DMS53 treated with DMSO at 0.1 percent for 48 hours (cell line): ENCODE results near the gene ITGB1BP1.
"Not testable (repeated sequence)": the region's sequence is repeated elsewhere in the genome, so short reads cannot be mapped to it uniquely, and the experiment has no call there.

ENCODE experiments used
- DNase-seq: peaks from one replicate; lab custom pipeline; 2025; ENCODE audit not compliant: unreplicated experiment; lab: John Stamatoyannopoulos, UW

ITGB1BP1 gene

DNA sequence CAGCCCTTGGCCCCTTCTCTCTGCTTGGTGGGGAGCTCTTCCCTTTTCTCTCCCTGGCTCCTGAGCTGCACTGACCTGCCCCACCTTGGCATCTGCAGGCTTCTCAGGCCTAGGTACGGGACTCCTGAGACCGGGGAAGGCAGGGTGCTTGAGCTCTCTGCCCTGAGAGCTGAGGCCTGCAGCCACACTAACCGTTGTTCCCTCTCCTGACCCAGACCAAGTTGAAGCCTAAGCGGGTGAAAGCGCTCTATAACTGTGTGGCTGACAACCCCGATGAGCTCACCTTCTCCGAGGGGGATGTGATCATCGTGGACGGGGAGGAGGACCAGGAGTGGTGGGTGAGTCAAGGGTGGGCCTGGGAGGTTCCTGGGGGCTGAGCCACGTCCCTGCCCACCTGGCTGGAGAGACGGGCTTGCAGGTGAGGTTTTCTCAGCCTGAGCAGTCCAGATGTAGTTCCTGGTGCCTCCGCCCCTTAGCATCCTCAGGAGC lies 22.2 kb downstream of the ITGB1BP1 start:
- DNase-seq = no peak

DNA sequence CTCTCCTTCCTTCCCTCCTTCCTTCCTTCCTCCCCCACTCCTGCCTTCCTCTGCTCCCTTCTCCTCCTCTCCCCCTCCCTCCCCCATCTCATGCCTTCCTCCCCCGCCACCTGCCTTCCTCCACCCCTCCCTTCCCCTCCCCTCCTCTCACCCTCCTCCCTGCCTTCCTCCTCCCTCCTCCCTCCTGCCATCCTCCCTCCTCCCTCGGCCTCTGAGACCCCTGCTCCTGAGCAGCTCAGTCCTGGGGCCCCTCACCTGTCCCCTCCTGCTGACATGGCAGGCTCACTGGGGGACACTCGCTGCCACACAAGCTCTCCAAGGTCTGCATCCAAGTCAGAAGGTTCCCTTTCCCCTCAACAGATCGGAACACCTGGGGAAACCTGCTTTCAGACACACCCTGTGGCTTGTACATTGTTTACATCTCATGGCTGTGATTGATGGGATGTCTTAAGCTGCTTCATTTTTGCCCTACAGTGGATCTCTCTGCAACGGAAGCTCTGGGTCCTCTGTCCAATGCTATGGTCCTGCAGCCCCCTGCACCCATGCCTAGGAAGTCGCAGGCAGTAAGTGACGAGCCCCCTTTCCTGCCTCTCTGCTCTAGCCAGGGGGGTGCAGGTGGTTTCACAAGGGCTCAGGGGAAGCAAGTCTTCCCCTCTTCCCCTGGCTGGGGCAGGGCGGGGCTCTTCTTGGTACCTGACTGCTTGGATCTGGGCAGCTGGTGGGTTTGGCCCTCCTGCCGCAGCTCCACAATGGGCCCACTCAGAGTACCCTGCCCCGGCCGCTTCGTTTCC lies 22.9 kb downstream of the ITGB1BP1 start:
- DNase-seq = no peak

DNA sequence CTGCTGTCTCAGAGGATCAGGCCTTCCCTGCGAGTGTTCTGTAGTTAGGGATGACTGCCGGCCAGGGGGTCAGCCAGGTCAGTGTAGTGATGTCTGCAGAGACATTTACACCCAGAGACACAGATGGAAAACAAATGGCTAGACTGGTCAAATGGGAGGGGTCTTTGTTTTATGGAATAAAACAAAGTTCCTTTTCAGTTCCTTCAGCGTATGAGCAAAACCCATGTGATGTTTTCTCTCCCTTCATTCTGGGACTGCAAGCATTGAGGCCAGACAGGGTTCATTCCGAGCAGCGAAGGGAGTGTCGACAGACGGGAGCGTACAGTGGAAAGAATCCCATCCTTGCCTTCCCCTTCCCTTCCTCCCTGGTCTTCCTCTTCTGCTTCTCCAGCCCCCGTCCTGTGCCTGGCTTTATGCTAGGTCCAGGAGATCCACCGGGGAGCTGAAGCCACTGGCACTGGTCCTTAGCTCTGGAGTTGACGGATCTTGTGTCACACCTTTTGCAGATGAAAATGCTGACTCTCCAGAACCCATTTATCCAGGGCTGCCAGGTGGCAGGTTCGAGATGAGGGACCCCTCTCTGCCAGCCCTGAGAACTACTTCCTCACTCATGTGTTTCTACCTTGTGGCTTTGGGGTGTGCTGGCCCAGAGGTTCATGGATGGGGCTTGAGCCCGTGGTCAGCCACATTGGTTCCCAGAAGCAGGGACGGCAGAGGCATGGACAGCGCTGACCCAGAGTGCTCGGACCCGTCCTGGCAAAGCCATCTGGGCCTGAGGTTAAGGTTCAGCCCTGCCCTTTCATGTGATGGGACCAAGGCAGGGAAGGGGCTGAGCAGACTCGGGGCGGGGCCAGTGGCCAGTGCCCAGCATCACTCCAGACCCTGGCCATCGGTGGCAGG lies 24.2 kb downstream of the ITGB1BP1 start:
- no peak for DNase-seq

DNA sequence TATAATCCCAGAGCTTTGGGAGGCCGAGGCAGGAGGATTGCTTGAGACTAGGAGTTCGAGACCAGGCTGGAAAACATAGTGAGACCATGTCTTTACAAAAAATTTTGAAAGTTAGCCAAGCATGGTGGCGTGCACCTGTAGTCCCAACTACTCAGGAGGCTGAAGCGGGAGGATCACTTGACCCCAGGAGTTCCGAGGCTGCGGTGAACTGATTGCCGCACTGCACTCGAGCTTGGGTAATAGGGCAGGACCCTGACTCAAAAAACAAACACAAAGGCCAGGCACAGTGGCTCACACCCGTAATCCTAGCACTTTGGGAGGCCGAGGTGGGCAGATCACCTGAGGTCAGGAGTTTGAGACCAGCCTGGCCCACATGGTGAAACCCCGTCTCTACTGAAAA lies 25.1 kb downstream of the ITGB1BP1 start:
- not testable (repeated sequence) for DNase-seq

DNA sequence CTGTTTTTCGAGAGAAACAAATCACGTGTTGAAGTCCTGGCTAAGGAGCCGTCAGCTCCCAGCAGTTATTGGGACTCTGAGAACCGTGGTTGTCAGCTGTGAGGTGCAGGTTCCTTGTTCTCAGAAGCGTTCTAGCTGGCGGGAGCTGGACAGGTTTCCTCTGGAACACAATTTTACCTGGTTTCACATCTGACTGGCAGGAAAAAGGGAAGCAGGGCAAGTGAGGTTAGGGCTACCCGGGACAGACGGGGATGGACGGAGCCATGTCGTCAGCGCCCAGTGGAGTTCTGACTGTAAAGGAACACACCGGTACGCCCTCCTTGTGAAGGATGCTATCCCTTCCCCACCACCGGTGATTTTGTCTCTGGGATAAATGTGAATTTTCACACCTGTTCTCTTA lies 26.1 kb downstream of the ITGB1BP1 start:
- DNase-seq = no peak

DNA sequence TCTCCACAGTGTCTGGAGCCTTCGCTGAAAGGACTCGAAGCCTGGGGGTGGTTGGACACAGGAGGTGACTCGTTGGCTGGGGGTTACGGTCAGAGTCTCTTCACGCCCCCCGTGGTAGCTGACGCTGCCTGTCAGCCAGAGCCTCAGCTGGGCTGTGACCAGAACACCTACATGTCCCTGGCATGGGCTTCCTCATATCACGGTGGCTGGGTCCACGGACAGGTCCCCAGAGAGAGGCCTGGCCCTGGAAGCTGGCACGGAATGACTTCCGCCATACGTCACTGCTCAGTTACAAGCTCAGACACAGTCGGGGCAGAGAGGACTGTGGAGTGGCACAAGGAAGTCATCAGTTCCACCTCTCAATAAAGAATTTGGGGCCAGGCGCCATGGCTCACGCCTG lies 28.5 kb downstream of the ITGB1BP1 start:
- DNase-seq = no peak

DNA sequence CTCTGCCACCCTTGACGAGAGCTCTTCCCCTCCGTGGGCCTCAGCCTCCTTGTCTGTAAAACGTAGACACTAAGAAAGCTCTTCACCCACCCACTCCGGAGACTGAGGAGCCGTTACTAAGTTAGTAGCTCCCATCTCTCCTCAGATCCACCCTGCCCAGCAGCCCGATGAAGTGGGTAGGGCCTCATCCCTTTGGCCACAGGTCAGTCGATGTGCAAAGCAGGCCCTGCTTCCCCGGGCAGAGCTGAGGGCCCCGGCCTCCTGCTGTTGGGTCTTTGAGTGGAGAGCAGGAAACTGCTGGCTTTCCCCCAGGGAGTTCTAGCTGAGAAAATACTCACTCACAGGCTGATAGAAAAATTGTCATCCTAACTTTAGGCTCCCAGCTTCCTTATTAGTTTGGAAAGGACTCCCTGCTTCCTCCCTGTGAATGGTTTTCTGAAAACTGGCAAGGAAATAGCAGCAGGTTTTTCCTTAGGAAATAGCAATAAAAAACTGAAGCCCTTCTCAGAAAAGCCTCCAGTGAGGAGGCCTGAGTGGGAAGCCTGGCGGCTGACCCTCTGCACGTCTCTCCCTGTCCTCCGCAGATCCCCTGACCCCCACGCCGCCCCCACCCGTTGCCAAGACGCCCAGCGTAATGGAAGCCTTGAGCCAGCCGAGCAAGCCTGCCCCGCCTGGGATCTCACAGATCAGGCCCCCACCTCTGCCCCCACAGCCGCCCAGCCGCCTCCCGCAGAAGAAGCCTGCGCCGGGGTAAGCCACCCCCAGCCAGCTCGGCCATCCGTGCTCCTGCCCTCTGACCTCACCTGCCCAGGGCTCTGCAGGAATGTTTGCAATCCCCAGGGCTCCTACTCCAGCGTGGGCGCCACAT lies 30.2 kb downstream of the ITGB1BP1 start:
- no peak for DNase-seq

DNA sequence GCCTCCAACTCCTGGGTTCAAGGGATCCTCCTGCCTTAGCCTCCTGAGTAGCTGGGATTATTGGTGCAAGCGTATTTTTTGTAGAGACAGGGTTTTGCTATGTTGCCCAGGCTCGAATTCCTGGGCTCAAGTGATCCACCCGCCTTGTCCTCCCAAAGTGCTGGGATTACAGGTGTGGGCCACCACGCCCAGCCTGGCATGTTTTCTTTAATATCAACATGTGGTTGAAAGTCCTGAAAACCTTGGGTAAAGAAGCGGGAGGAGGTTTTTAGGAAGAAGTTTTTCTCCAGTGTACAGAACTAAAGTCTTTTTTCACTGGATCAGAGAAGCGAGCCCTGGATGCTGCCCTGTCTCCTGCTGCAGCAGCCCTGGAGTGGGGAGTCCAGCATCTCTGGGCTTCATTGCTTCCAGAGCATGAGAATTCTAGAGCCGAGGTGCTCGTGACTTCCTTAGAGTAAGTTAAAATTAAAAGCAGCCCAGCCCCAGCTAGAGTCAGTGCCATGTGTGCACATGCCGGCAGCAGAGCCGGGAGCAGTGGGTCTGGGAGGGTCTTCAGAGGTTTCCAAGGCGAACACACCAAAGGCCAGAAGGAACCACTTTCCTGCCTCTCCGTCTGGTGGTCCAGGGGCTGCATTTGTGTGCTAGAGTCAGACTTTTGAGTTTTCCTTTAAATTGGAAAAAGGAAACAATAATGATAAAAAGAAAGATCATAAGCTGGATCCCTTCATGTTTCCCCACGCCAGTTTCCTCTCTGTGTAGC lies 31.2 kb downstream of the ITGB1BP1 start:
- no peak for DNase-seq

DNA sequence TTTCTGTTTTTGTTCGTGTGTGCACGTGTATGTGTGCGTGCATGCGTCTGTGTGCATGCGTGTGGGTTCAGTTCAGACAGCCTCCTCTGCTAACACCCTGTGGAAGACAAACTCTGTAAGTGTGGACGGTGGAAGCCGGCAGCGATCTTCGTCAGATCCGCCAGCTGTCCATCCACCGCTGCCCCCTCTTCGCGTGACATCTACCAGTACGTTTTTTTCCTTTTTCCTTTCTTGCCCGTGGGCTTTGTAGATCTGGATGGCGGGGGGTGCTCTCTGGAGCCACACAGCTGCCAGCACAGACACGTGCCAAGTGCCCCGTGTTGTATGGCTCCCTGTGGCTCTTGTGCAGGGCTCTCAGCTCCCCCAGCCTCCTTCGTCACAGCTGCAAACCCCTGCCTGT lies 32.3 kb downstream of the ITGB1BP1 start:
- DNase-seq = no peak

DNA sequence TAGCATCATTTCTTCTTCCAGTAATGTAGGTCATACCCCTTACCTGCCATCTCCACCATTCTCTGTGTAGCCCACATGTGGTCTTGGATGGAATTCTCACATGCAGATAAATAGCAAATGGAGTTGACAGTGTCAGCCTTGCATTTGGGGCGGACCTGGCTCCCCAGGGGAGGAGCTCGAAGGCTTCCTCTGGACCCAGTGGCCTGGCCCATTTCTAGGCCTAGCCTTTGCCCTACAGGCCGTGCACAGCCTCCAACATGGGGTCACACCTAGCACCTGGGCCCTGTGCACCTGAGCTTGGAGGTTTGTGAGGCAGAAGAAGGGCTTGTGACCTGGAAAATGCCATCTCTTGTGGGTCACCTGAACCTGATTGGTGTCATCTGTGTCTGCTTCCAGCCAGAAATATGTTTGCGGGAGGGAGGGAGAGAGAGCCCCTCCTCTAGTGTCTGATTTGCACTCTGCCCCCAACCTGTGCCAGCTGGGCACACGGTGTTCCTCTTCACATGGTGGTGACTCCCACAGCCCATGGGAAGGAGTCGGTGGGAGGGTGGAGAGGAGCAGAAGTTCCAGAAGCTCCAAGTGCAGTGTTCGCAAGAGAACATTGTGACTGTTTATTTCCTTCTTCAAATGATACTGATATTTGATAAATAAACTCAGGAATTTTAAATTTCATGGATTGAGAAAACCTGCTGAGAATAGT lies 33.0 kb downstream of the ITGB1BP1 start:
- no peak for DNase-seq

DNA sequence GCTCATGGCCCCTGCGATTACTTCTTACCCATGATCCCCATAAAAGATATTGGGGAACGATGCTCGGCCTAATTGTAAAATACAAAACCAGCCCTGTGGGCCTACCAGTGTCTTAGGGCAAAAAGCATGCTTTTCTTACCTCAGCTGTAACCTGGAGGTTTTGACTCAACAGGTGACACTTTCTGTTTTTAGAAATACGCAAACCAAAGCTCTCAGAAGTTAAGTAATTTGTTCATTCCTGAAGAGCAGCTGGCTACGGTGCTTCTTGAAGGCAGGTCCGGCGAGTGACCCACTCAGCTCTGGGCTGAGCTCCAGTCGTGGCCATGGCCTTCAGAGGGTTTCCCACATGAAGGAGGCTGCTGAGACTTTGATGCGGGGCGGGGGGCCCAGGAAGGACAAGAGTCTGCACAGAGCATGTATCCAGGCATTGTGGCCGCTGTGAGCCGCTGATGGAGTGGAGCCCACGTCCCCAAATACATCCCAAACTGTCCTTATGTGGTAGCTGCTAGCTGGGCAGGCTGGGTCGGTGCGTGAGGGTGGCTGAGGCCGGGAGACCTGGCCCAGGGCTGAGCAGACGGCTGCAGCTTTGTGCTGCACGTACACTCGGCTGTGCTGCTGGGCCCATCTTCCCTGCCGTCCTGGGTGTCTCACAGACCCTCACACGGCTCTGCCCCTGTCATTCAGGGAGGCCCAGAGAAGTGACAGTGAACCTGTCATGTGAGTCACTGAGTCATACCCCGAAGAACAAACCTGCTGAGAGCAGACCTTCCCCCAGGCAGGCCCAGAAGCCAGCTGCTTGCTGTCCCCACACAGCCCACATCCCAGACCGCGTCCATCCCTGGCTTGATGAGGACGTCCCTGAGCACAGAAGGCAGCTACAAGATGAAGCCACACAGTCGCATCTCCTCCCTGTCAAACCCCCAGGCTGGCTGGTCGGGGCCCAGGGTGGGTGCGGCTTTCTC lies 34.1 kb downstream of the ITGB1BP1 start:
- DNase-seq = no peak

DNA sequence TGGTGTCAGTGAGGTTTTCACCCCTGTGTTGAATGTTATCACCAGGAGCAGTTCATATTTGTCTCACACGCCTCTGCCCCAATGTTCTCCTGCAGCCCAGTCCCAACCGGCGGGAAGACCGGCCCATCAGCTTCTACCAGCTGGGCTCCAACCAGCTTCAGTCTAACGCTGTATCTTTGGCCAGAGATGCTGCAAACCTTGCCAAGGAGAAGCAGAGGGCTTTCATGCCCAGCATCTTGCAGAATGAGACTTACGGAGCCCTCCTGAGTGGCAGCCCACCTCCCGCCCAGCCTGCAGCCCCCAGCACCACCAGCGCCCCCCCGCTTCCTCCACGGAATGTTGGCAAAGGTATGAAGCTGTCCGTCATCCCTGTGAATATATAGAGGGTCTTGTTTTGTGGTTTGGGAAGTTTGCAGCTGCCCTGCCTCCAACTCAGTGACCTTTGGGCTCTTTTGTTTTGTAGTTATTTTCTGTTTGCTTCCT lies 35.1 kb downstream of the ITGB1BP1 start:
- no peak for DNase-seq

DNA sequence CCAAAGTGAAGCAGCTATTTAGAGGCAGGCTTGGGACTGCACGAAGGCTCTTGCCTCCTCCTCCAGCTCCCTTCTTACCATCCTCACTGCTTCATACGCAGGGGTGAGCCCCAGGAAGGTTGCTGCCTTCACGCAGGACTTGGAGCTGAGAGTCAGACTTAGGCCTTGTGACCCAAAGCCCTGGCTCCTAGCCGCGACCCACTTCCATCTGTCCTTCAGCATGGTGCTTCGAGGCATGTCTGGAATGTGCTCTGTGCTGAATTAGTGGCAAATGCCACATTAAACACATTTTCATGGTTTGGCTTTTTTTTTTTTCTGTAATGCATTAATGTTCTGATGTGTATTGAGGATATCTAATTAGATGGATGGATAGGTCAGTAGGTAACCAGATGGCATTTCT lies 37.5 kb downstream of the ITGB1BP1 start:
- no peak for DNase-seq

DNA sequence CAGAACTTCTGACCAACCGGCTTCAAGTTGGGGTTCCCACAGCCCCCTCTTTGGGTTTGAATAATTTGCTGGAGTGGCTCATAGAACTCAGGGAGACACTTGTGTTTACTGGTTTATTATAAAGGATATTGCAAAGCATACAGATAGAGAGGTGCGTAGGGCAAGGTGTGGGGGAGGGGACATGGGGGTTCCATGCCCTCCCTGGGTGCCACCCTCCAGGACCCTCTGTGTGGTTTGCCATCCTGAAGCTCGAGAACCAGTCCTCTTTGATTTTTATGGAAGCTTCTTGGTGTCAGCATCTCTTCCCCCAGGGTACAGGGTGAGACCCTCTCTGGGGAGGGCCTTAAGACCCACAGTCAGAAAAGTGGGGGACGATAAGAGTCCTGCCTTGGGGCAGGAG lies 38.8 kb downstream of the ITGB1BP1 start:
- DNase-seq = no peak

DNA sequence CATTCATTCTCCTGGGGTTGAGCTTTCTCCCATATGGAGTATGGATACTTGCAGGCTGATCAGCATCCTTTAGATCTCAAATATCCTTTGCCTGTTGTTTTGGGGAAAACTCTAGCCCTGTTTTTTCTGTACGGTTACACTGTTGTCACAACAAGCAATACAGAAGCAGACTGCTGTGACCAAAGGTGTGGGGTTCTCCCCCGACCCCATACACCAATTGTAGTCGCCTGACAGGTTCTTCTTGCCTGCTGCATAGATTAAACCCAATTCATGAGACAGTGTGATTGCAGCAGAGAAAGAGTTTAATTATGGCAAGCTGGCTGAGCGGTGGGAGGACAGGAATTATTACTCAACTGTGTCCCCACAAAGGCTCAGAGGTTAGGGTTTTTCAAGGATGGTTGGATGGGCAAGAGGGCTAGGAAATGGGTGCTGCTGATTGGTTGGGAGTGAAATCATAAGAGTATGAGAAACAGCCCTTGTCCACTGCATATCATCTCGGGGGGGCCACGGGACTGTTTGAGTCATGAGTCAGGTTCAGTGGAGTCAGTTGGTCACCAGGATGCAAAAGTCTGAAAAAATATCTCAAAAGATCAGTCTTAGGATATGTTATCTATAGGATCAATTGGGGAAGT lies 40.6 kb downstream of the ITGB1BP1 start:
- no peak for DNase-seq

DNA sequence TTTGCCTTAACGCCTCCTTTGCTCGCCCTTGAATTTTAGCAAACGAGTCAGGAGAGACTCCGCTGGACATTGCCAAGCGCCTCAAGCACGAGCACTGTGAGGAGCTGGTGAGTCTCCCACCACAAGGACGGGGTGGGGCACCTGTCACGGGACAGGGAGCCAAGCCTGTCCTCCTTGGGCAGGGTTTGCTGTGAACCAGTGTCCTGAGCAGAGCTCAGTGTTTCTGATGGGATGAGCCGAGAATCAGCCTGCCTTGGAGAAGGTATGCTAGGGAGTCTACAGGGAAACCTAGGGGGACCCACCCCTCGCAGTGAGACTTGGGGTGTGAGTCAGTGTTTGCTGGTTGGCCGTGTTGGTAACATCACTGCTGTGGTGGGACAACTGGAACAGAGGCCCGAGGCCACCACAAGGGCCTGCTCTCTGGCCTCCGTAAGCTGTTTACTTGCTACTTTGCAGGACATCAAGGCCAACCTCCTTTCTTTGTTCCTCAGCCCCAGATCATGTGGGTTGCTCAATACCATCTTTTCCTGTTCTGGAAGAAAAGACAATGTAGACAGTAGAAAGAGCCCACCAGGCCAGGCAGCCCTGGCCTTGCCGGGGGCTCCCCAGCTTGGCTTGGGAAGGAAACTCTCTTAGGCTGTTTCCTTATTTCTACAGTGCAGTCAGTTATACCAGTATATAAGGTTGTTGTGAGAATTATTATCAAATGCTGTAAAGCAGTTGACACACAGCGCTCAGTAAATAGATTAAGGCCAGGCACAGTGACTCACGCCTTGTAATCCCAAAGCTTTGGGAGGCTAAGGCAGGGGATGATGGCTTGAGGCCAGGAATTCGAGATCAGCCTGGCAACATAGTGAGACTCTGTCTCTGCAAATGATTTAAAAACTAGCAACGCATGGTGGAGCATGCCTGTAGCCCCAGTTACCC lies 42.4 kb downstream of the ITGB1BP1 start:
- no peak for DNase-seq

DNA sequence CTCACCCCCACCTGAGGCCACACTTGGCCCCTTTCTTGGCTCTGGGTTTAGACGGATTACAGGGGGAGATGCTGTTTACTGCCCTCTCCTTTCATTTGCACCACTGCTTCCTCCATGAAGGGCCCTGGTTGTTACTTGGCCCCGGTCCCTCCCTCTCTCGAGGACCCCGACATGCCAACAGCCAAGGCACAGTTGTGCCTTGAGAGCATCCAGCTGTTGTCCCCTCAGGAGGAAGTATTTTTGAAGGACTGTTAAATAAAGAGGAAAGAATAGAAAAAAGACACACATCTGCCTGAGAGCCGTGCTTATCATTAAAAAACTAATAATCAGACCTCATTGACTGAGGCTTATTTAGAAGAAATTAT lies 44.0 kb downstream of the ITGB1BP1 start:
- no peak for DNase-seq
